CD14-positive monocyte (primary cell): ENCODE data around the gene MECR. TPM values are rescaled to one million over a fixed set of nuclear protein-coding genes. Genes with fewer than 3 reads are reported as not detected.

Experiments used
- DNase-seq, 3 donors: peaks; one replicate each; pipeline ENCODE4 v3.0.0-alpha.2; 2011 to 2022
- H2AFZ ChIP-seq: 2 replicates; pipeline ENCODE4 v1.6.0; 2012; ENCODE audit warnings: mild to moderate bottlenecking, low read depth, low read length, inconsistent platforms; ENCODE audit not compliant: insufficient read depth, poor library complexity, severe bottlenecking
- H3K27ac ChIP-seq, 2 donors: 1 replicate in 1 of 2; 2 replicates in 1 of 2; pipeline ENCODE4 v1.5.1; 2012 to 2013; ENCODE audit warnings: low read length in 2 of 2, control low read depth in 1 of 2, inconsistent platforms in 1 of 2, low read depth in 1 of 2, mild to moderate bottlenecking in 1 of 2
- H3K27me3 ChIP-seq, 2 donors: one replicate each; pipeline versions ENCODE4 v1.6.0 to v1.6.1; 2011 to 2013; ENCODE audit warnings: low read length in 2 of 2; ENCODE audit not compliant: control insufficient read depth in 2 of 2, insufficient read depth in 2 of 2
- H3K36me3 ChIP-seq, 2 donors: replicated peaks in 1 of 2; 1 replicate in 1 of 2; 2 replicates in 1 of 2; pipeline versions ENCODE4 v1.5.1 to v1.6.1; 2012 to 2013; ENCODE audit warnings: low read length in 2 of 2, control low read depth in 1 of 2, inconsistent platforms in 1 of 2, mild to moderate bottlenecking in 1 of 2; ENCODE audit not compliant: insufficient read depth in 2 of 2, control insufficient read depth in 1 of 2
- H3K4me1 ChIP-seq, 2 donors: 1 replicate in 1 of 2; 2 replicates in 1 of 2; pipeline versions ENCODE4 v1.5.1 to v1.6.1; 2012 to 2013; ENCODE audit warnings: low read length in 2 of 2, control low read depth in 1 of 2, inconsistent platforms in 1 of 2, mild to moderate bottlenecking in 1 of 2, moderate library complexity in 1 of 2; ENCODE audit not compliant: insufficient read depth in 2 of 2, control insufficient read depth in 1 of 2
- H3K4me2 ChIP-seq: replicated peaks from 2 replicates; pipeline ENCODE3; 2012; ENCODE audit warnings: low read length, moderate library complexity, mild to moderate bottlenecking; ENCODE audit not compliant: poor library complexity, severe bottlenecking; ENCODE audit errors: extremely low read depth
- H3K4me3 ChIP-seq, 3 experiments: fragments of 200-600 bp in 1 of 3; sonication (generic) in 1 of 3; replicated peaks in 1 of 3; 1 replicate in 2 of 3; 2 replicates in 1 of 3; pipeline ENCODE4 v1.5.1; 2011 to 2013; ENCODE audit warnings: low read length in 3 of 3, mild to moderate bottlenecking in 3 of 3, control low read depth in 2 of 3, low read depth in 2 of 3, inconsistent platforms in 1 of 3, moderate library complexity in 1 of 3
- H3K79me2 ChIP-seq: 2 replicates; pipeline ENCODE4 v1.6.0; 2012; ENCODE audit warnings: mild to moderate bottlenecking, control low read depth, inconsistent platforms, low read length, moderate library complexity; ENCODE audit not compliant: insufficient read depth
- H3K9ac ChIP-seq: 2 replicates; pipeline ENCODE4 v1.6.0; 2017; ENCODE audit warnings: low read length, mild to moderate bottlenecking; ENCODE audit not compliant: insufficient read depth, poor library complexity, severe bottlenecking
- H3K9me3 ChIP-seq, 2 donors: replicated peaks in 1 of 2; 1 replicate in 1 of 2; 2 replicates in 1 of 2; pipeline versions ENCODE4 v1.5.1 to v1.6.1; 2012 to 2013; ENCODE audit warnings: low read length in 2 of 2, control low read depth in 1 of 2; ENCODE audit not compliant: control insufficient read depth in 1 of 2, insufficient read depth in 1 of 2
- H4K20me1 ChIP-seq: 2 replicates; pipeline ENCODE4 v1.6.0; 2012; ENCODE audit warnings: mild to moderate bottlenecking, low read length, control low read depth, moderate library complexity; ENCODE audit not compliant: insufficient read depth
- H3K27ac Mint-ChIP-seq, 7 donors: one replicate each; pipeline ENCODE4 v1.8.0; 2020; ENCODE audit warnings: mild to moderate bottlenecking in 7 of 7, mixed read lengths in 7 of 7, moderate library complexity in 6 of 7, inconsistent platforms in 2 of 7
- H3K27me3 Mint-ChIP-seq, 3 donors: one replicate each; pipeline ENCODE4 v1.8.0; 2021 to 2022; ENCODE audit warnings: low read depth in 3 of 3, mild to moderate bottlenecking in 3 of 3, mixed read lengths in 3 of 3, moderate library complexity in 3 of 3, inconsistent platforms in 1 of 3
- H3K36me3 Mint-ChIP-seq, 2 donors: one replicate each; pipeline ENCODE4 v1.8.0; 2020; ENCODE audit warnings: mixed read lengths in 2 of 2, inconsistent platforms in 1 of 2, mild to moderate bottlenecking in 1 of 2
- H3K4me1 Mint-ChIP-seq: one replicate; pipeline ENCODE4 v1.8.0; 2020; ENCODE audit warnings: mild to moderate bottlenecking, mixed read lengths
- H3K4me3 Mint-ChIP-seq, 2 donors: one replicate each; pipeline ENCODE4 v1.8.0; 2020; ENCODE audit warnings: mild to moderate bottlenecking in 2 of 2, mixed read lengths in 2 of 2, moderate library complexity in 1 of 2
- H3K9me3 Mint-ChIP-seq, 7 donors: one replicate each; pipeline ENCODE4 v1.8.0; 2020 to 2022; ENCODE audit warnings: mixed read lengths in 7 of 7, mild to moderate bottlenecking in 6 of 7, moderate library complexity in 6 of 7, inconsistent platforms in 2 of 7
- CTCF ChIP-seq: fragments of 200-600 bp; IDR thresholded peaks from one replicate; pipeline ENCODE4 v1.8.0; 2022; ENCODE audit warnings: antibody characterized with exemption, mild to moderate bottlenecking
- WGBS: methylation state at CpG from one replicate; pipeline ENCODE4 v1.1.5; 2013; ENCODE audit warnings: missing lambda C conversion rate; ENCODE audit not compliant: insufficient coverage; 5-methylcytosine and 5-hydroxymethylcytosine counted together
- intact Hi-C, 2 donors: fragments of 100-400 bp; cut with micrococcal nuclease; formaldehyde crosslinking; loops; one replicate each; pipeline versions ENCODE4 v1.15.0 to v1.15.1; 2023
- polyA plus RNA-seq, 3 donors: library from polyadenylated mRNA; depleted of rRNA in 1 of 3; unstranded in 2 of 3; stranded (reverse) in 1 of 3; fragments of 300-500 nt in 2 of 3; fragments of >200 nt in 1 of 3; fragmentation: Illumina TruSeq in 2 of 3; gene quantifications; 1 replicate in 2 of 3; 2 replicates in 1 of 3; pipeline ENCODE4 v1.2.3, GENCODE V29; 2012 to 2021

The MECR gene
- polyA plus RNA-seq, 3 donors = 6.3 to 8.5 (median 7.5) TPM

- Histone ChIP-seq H3K27me3 (no peaks in the 10 kb centered on the region), H3K36me3 (peaks cover 2 to 15% of the 10 kb centered on the region in 2 donors), H3K9me3 (no peaks in the 10 kb centered on the region), H4K20me1 (peaks cover 89% of the 10 kb centered on the region), H3K27ac (peak overlapping the region in 1 of 2 donors; percentile 45), H3K4me1 (peaks cover 31 to 41% of the 10 kb centered on the region in 2 donors), H3K4me2 (no peak overlapping the region), H3K9ac (no peak overlapping the region), H3K79me2 (peaks cover 95% of the 10 kb centered on the region), H3K4me3 (no peak overlapping the region), H2AFZ (no peak overlapping the region)
- Mint-ChIP-seq H3K9me3 (no peaks in the 10 kb centered on the region), H3K27ac (peak overlapping the region; percentile 68 to 87 (median 78)), H3K4me3 (no peak overlapping the region), H3K36me3 (peaks cover 11 to 19% of the 10 kb centered on the region in 2 donors), H3K27me3 (no peaks in the 10 kb centered on the region), H3K4me1 (peaks cover 48% of the 10 kb centered on the region)
- TF ChIP-seq CTCF = no peak
- no peak for DNase-seq
- intact Hi-C loops = no loop called here
- 97% methylated on average over 10 of the region's 12 CpGs for WGBS
These were observed 53.6 kb downstream of the MECR start for GRCh38 chr1:29177022-29177705.

GRCh38 chr1:29176576-29176975 is 54.2 kb downstream of the MECR start:
- H2AFZ ChIP-seq = no peak overlapping the region
- H3K27ac ChIP-seq = peak overlapping the region in 1 of 2 donors; percentile 27
- no peaks in the 10 kb centered on the region for H3K27me3 Mint-ChIP-seq
- peaks cover 13 to 25% of the 10 kb centered on the region in 2 donors for H3K36me3 Mint-ChIP-seq
- H3K27me3 ChIP-seq = no peaks in the 10 kb centered on the region
- no CpG with 5 or more reads among the region's 4 CpGs for WGBS
- no peak overlapping the region for H3K4me2 ChIP-seq
- H3K9ac ChIP-seq = no peak overlapping the region
- no peak for DNase-seq
- H4K20me1 ChIP-seq = peaks cover 95% of the 10 kb centered on the region
- H3K9me3 ChIP-seq = no peaks in the 10 kb centered on the region
- H3K4me3 ChIP-seq = no peak overlapping the region
- TF ChIP-seq CTCF = no peak
- H3K27ac Mint-ChIP-seq = peak overlapping the region in 1 of 7 donors; percentile 44
- intact Hi-C loops = no loop called here
- H3K36me3 ChIP-seq = peaks cover 2 to 17% of the 10 kb centered on the region in 2 donors
- H3K4me1 ChIP-seq = peaks cover 31 to 40% of the 10 kb centered on the region in 2 donors
- no peaks in the 10 kb centered on the region for H3K9me3 Mint-ChIP-seq
- no peak overlapping the region for H3K4me3 Mint-ChIP-seq
- H3K4me1 Mint-ChIP-seq = peaks cover 50% of the 10 kb centered on the region
- H3K79me2 ChIP-seq = peaks cover 100% of the 10 kb centered on the region
